Measurements from ENCODE around the gene FOXC2.

GRCh38 chr16:86601356-86601755, 34.7 kb downstream of the FOXC2 start:
- TF ChIP-seq, protein P1, sequence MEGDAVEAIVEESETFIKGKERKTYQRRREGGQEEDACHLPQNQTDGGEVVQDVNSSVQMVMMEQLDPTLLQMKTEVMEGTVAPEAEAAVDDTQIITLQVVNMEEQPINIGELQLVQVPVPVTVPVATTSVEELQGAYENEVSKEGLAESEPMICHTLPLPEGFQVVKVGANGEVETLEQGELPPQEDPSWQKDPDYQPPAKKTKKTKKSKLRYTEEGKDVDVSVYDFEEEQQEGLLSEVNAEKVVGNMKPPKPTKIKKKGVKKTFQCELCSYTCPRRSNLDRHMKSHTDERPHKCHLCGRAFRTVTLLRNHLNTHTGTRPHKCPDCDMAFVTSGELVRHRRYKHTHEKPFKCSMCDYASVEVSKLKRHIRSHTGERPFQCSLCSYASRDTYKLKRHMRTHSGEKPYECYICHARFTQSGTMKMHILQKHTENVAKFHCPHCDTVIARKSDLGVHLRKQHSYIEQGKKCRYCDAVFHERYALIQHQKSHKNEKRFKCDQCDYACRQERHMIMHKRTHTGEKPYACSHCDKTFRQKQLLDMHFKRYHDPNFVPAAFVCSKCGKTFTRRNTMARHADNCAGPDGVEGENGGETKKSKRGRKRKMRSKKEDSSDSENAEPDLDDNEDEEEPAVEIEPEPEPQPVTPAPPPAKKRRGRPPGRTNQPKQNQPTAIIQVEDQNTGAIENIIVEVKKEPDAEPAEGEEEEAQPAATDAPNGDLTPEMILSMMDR (IDR thresholded peaks at IDR 0.05): no peak
- no peak for TF ChIP-seq ZFX (IDR thresholded peaks at IDR 0.05; ENCODE audit: borderline replicate concordance)
